Mesendoderm (in vitro differentiated cells): ENCODE measurements around the gene APPL1.

ENCODE experiments used
- DNase-seq: peaks from one replicate; pipeline ENCODE4 v3.0.0; 2013
- H2AK5ac ChIP-seq: 2 replicates; pipeline ENCODE4 v1.6.1; 2013; ENCODE audit warnings: low read length, inconsistent platforms
- H2BK120ac ChIP-seq: 2 replicates; pipeline ENCODE4 v1.6.1; 2013; ENCODE audit warnings: low read depth, mild to moderate bottlenecking, low read length, moderate library complexity, mixed read lengths
- H2BK15ac ChIP-seq: replicated peaks from 2 replicates; pipeline ENCODE4 v1.6.1; 2013; ENCODE audit warnings: low read depth, mild to moderate bottlenecking, moderate library complexity
- H2BK5ac ChIP-seq: 2 replicates; pipeline ENCODE4 v1.6.1; 2013; ENCODE audit warnings: low read length, inconsistent platforms
- H3K18ac ChIP-seq: 2 replicates; pipeline ENCODE4 v1.6.1; 2013; ENCODE audit warnings: mild to moderate bottlenecking, low read length, mixed read lengths
- H3K23ac ChIP-seq: one replicate; pipeline ENCODE4 v1.6.1; 2013; ENCODE audit warnings: low read length
- H3K27ac ChIP-seq: 2 replicates; pipeline ENCODE4 v1.5.1; 2013; ENCODE audit warnings: low read depth, mild to moderate bottlenecking, inconsistent platforms, low read length, moderate library complexity
- H3K27me3 ChIP-seq: 2 replicates; pipeline ENCODE4 v1.6.1; 2013; ENCODE audit warnings: low read length, control low read depth, mild to moderate bottlenecking, inconsistent platforms; ENCODE audit not compliant: insufficient read depth, poor library complexity
- H3K36me3 ChIP-seq: 2 replicates; pipeline ENCODE4 v1.6.1; 2013; ENCODE audit warnings: low read length, inconsistent platforms; ENCODE audit not compliant: control insufficient read depth, insufficient read depth
- H3K4ac ChIP-seq: one replicate; pipeline ENCODE4 v1.6.1; 2013; ENCODE audit warnings: low read depth, mild to moderate bottlenecking, low read length, moderate library complexity
- H3K4me1 ChIP-seq: 2 replicates; pipeline ENCODE4 v1.6.1; 2013; ENCODE audit warnings: low read depth, low read length, inconsistent platforms; ENCODE audit not compliant: control insufficient read depth
- H3K4me2 ChIP-seq: 2 replicates; pipeline ENCODE4 v1.6.1; 2013; ENCODE audit warnings: low read length
- H3K4me3 ChIP-seq: 2 replicates; pipeline ENCODE4 v1.5.1; 2013; ENCODE audit warnings: mild to moderate bottlenecking, low read length
- H3K56ac ChIP-seq: one replicate; pipeline ENCODE4 v1.6.1; 2013; ENCODE audit warnings: low read length
- H3K79me1 ChIP-seq: 2 replicates; pipeline ENCODE4 v1.6.1; 2013; ENCODE audit warnings: low read length, inconsistent platforms
- H3K79me2 ChIP-seq: 2 replicates; pipeline ENCODE4 v1.6.1; 2013; ENCODE audit warnings: mild to moderate bottlenecking, low read length; ENCODE audit not compliant: control insufficient read depth, insufficient read depth
- H3K9ac ChIP-seq: 2 replicates; pipeline ENCODE4 v1.6.1; 2013; ENCODE audit warnings: low read length, inconsistent platforms
- H4K5ac ChIP-seq: one replicate; pipeline ENCODE4 v1.6.1; 2013; ENCODE audit warnings: low read length
- H4K8ac ChIP-seq: one replicate; pipeline ENCODE4 v1.6.1; 2013; ENCODE audit warnings: low read depth, mild to moderate bottlenecking, control low read depth, low read length, moderate library complexity
- WGBS: extraction: QIAGEN DNeasy Blood & Tissue Kit; methylation state at CpG from one replicate; pipeline ENCODE4 v1.1.7; 2013; ENCODE audit warnings: low lambda C conversion rate, missing lambda C conversion rate; ENCODE audit not compliant: insufficient coverage; ENCODE audit errors: extremely low coverage; 5-methylcytosine and 5-hydroxymethylcytosine counted together

The APPL1 gene

DNA sequence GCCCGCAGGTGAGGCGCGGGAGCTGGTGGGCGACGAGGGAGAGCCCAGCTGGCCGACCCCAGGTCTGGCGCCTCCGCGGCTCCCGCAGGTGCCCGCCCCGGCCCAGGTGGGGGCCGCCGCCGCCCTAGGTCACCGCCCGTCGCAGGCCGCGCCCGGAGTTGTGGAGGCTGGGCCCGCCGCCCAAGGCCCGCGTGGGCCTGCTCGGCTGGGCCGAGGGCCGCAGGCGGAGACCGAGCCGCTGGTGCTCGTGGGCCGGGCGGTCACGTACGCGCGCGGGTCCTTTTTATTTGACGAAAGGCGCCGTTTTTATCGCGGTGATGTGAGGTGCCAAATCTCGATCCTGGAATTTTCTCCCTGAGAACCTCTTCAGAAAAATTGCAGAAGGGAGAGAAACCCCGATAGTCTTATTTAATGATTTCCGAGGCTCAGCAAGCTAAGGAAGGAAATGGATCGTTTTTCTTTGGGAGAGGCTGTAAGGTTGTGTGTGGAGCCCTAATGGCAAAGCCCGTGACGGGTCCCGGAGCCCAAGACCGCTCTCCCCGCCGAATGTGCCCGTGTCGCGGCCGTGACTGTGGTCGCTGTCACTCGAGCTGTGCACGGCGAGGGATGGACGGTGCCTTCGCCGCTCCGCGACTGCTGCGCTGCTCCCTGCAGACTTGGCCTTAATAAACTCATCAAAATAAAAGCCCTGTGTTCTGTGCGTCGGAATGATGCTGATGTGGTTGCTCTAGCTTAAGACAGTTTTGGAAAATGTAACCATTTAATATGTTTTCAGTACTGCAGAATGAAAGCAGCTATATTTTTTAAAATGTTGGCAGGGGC, 612 bp downstream of the APPL1 start:
- peak; percentile 36 for DNase-seq
- Histone ChIP-seq H3K56ac (peak overlapping the region; percentile 94), H3K4ac (peak overlapping the region; percentile 46), H3K79me1 (peaks cover 2% of the 10 kb centered on the region), H3K27me3 (no peaks in the 10 kb centered on the region), H4K8ac (no peak overlapping the region), H3K4me2 (peak overlapping the region; percentile 70), H2BK120ac (no peak overlapping the region), H4K5ac (no peak overlapping the region), H2AK5ac (no peak overlapping the region), H3K9ac (peak overlapping the region; percentile 75), H3K4me1 (peaks cover 3% of the 10 kb centered on the region), H3K4me3 (peak overlapping the region; percentile 78), H3K27ac (peak overlapping the region; percentile 27), H2BK5ac (no peak overlapping the region), H2BK15ac (no peak overlapping the region), H3K23ac (peak overlapping the region; percentile 72), H3K18ac (peak overlapping the region; percentile 44), H3K79me2 (peaks cover 4% of the 10 kb centered on the region), H3K36me3 (no peaks in the 10 kb centered on the region)
- WGBS, result no CpG with 5 or more reads among the region's 70 CpGs

DNA sequence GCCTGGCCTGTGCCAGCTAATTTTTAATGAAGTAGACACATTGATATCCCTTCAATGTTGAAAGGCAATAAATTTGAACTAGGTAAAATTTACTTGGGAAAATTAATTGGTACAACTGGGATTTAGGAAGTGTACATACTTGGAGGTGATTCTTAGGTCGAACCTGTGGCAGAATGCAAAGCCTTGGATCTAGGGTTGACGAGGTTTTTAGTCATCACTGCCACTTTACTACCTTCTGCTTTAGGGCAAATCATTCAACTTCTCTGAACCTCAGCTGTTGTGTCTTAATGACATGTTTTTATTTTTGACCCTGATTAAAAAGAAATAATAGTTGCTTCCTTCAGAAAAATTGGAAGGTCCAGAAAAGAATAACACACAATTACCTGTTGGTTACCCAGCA, 2.5 kb downstream of the APPL1 start:
- Histone ChIP-seq H3K56ac (no peak overlapping the region), H3K4me1 (peaks cover 3% of the 10 kb centered on the region), H3K27me3 (no peaks in the 10 kb centered on the region), H3K36me3 (no peaks in the 10 kb centered on the region), H4K5ac (no peak overlapping the region), H4K8ac (no peak overlapping the region), H3K4me3 (no peak overlapping the region), H3K79me1 (peaks cover 2% of the 10 kb centered on the region), H2BK120ac (no peak overlapping the region), H3K9ac (no peak overlapping the region), H3K4me2 (no peak overlapping the region), H3K18ac (no peak overlapping the region), H2BK15ac (no peak overlapping the region), H2BK5ac (no peak overlapping the region), H2AK5ac (no peak overlapping the region), H3K79me2 (peaks cover 4% of the 10 kb centered on the region), H3K23ac (no peak overlapping the region), H3K27ac (no peak overlapping the region), H3K4ac (no peak overlapping the region)
- WGBS, result no CpG with 5 or more reads among the region's 2 CpGs
- no peak for DNase-seq

DNA sequence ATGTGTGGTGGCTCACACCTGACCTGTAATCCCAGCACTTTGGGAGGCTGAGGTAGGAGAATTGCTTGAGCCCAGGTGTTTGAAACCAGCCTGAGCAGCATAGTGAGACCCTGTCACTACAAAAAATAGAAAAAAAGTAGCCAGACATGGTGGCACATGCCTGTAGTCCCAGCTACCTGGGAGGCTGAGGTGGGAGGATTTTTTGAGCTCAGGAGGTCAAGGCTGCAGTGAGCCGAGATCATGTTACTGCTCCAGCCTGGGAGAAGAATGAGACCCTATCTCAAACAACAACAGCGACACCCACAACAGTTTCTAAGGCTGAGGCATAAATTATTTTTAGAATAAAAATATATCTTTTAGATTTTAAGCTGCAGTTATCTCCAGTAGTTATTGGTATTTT, 6.3 kb downstream of the APPL1 start:
- Histone ChIP-seq H4K5ac (no peak overlapping the region), H3K27ac (no peak overlapping the region), H3K4me2 (no peak overlapping the region), H3K4ac (no peak overlapping the region), H2BK5ac (no peak overlapping the region), H2BK15ac (no peak overlapping the region), H4K8ac (no peak overlapping the region), H3K4me3 (no peak overlapping the region), H3K4me1 (peaks cover 1% of the 10 kb centered on the region), H3K79me1 (peaks cover 2% of the 10 kb centered on the region), H2AK5ac (no peak overlapping the region), H3K23ac (no peak overlapping the region), H3K36me3 (no peaks in the 10 kb centered on the region), H3K9ac (no peak overlapping the region), H3K56ac (no peak overlapping the region), H3K27me3 (no peaks in the 10 kb centered on the region), H2BK120ac (no peak overlapping the region), H3K79me2 (peaks cover 2% of the 10 kb centered on the region), H3K18ac (no peak overlapping the region)
- no CpG with 5 or more reads among the region's 2 CpGs for WGBS
- no peak for DNase-seq

DNA sequence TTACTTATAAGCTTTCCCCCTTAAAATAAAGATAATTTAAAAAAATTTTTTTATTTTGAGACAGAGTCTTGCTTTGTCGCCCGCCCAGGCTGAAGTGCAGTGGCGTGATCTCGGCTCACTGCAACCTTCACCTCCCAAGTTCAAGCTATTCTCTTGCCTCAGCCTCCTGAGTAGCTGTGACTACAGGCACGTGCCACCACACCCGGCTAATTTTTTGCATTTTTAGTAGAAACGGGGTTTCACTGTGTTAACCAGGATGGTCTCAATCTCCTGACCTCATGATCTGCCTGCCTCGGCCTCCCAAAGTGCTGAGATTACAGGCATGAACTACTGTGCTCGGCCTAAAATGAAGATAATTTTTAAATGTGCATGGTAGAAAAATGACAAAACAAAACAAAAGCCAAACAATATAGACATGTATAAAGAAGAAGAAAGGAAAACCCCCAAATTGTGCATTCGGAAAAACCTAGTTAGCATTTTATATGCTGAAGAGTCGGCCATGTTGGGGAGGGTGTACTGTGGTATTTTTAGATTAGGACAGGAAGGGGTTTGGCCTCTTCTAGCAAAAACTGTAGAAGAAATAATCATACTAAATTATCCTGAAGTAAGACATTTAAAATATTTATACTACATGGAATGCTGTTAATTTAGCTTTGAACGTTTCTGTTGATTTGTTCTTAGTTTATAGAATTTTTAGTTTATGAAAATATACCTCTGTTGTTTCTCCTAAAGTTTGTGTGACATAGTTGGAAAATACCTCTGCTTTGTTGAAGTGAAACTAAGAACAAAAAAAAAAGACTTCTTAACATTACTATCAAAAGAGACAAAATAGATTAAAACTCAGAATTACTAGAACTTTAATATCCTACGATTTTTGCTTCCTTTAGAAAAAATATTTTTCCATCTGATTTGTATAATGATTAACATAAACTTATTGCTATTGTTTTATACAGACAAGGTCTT, 7.4 kb downstream of the APPL1 start:
- no peaks in the 10 kb centered on the region for H3K27me3 ChIP-seq
- no peak overlapping the region for H3K56ac ChIP-seq
- H3K79me1 ChIP-seq, result peaks cover 2% of the 10 kb centered on the region
- DNase-seq, result no peak
- H2BK120ac ChIP-seq, result no peak overlapping the region
- no peak overlapping the region for H3K27ac ChIP-seq
- no peaks in the 10 kb centered on the region for H3K4me1 ChIP-seq
- H3K4me2 ChIP-seq, result no peak overlapping the region
- H3K18ac ChIP-seq, result no peak overlapping the region
- H2AK5ac ChIP-seq, result no peak overlapping the region
- H2BK5ac ChIP-seq, result no peak overlapping the region
- H2BK15ac ChIP-seq, result no peak overlapping the region
- no peak overlapping the region for H3K9ac ChIP-seq
- H3K4ac ChIP-seq, result no peak overlapping the region
- H3K36me3 ChIP-seq, result no peaks in the 10 kb centered on the region
- H3K79me2 ChIP-seq, result peaks cover 2% of the 10 kb centered on the region
- H4K5ac ChIP-seq, result no peak overlapping the region
- no peak overlapping the region for H3K23ac ChIP-seq
- no peak overlapping the region for H3K4me3 ChIP-seq
- no CpG with 5 or more reads among the region's 13 CpGs for WGBS
- H4K8ac ChIP-seq, result no peak overlapping the region

DNA sequence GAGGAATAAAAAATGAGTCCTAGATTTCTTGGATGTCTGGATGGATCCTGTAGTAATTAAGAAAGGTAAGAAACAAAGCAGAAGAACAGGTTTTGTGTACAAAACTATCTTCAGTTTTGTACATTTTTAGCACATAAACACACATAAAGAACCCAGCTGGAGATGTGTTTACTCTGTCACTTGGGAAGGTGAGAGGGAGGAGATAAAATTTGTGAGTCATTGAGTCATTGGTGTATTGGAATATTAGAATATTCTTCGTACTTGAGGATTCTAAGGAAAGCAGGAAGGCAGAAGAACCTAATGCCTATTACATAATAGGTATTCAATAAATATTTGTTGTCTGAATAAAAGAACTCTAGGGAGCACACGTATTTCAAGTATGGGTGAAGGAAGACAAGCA, 17.4 kb downstream of the APPL1 start:
- no peak overlapping the region for H3K4ac ChIP-seq
- no peak overlapping the region for H2AK5ac ChIP-seq
- no peak for DNase-seq
- no peak overlapping the region for H3K4me3 ChIP-seq
- H3K4me1 ChIP-seq, result no peaks in the 10 kb centered on the region
- no peaks in the 10 kb centered on the region for H3K36me3 ChIP-seq
- H3K4me2 ChIP-seq, result no peak overlapping the region
- no peaks in the 10 kb centered on the region for H3K79me1 ChIP-seq
- no peak overlapping the region for H3K9ac ChIP-seq
- H2BK5ac ChIP-seq, result no peak overlapping the region
- no peak overlapping the region for H3K56ac ChIP-seq
- no peak overlapping the region for H3K18ac ChIP-seq
- no peak overlapping the region for H3K27ac ChIP-seq
- no peak overlapping the region for H2BK15ac ChIP-seq
- no peak overlapping the region for H4K8ac ChIP-seq
- no CpG with 5 or more reads among the region's 2 CpGs for WGBS
- H3K23ac ChIP-seq, result no peak overlapping the region
- no peak overlapping the region for H4K5ac ChIP-seq
- H2BK120ac ChIP-seq, result no peak overlapping the region
- no peaks in the 10 kb centered on the region for H3K79me2 ChIP-seq
- H3K27me3 ChIP-seq, result no peaks in the 10 kb centered on the region
